DND-41 (cell line): ENCODE measurements around the gene NMNAT2.
"Not testable (repeated sequence)": the region's sequence is repeated elsewhere in the genome, so short reads cannot be mapped to it uniquely, and the experiment has no call there.

ENCODE experiments used
- ATAC-seq: fragments of 200-7000 bp; cut with Tn5 transposase; 3 replicates; pipeline ENCODE4 v1.9.1; 2021; ENCODE audit warnings: low read depth; ENCODE audit not compliant: insufficient read depth
- DNase-seq: peaks from one replicate; pipeline ENCODE4 v3.0.0-alpha.2; 2020
- H2AFZ ChIP-seq: 2 replicates; pipeline ENCODE4 v1.6.0; 2012; ENCODE audit warnings: low read depth, low read length
- H3K27ac ChIP-seq: 2 replicates; pipeline ENCODE4 v1.5.1; 2012; ENCODE audit warnings: low read length, inconsistent platforms
- H3K27me3 ChIP-seq: fragments of 200-600 bp; sonication (generic); 2 replicates; pipeline ENCODE4 v1.6.0; 2012; ENCODE audit warnings: low read length, mild to moderate bottlenecking, inconsistent platforms; ENCODE audit not compliant: insufficient read depth, poor library complexity
- H3K36me3 ChIP-seq: 2 replicates; pipeline ENCODE4 v1.5.1; 2012; ENCODE audit warnings: low read length, inconsistent platforms; ENCODE audit not compliant: insufficient read depth
- H3K4me1 ChIP-seq: 2 replicates; pipeline ENCODE4 v1.5.1; 2012; ENCODE audit warnings: mild to moderate bottlenecking, low read length; ENCODE audit not compliant: insufficient read depth
- H3K4me2 ChIP-seq: 2 replicates; pipeline ENCODE4 v1.6.0; 2012; ENCODE audit warnings: mild to moderate bottlenecking, moderate library complexity, low read length, inconsistent platforms; ENCODE audit not compliant: insufficient read depth
- H3K4me3 ChIP-seq, 2 experiments: fragments of 200-600 bp in 1 of 2; shearing (Covaris generic) in 1 of 2; 2 replicates each; pipeline ENCODE4 v1.5.1; 2012 to 2016; ENCODE audit warnings: inconsistent platforms in 2 of 2, low read length in 2 of 2, mild to moderate bottlenecking in 2 of 2, low read depth in 1 of 2, moderate library complexity in 1 of 2
- H3K79me2 ChIP-seq: 2 replicates; pipeline ENCODE4 v1.6.0; 2012; ENCODE audit warnings: low read length, inconsistent platforms; ENCODE audit not compliant: insufficient read depth
- H3K9ac ChIP-seq: 2 replicates; pipeline ENCODE4 v1.6.0; 2012; ENCODE audit warnings: low read depth, mild to moderate bottlenecking, inconsistent platforms, low read length, moderate library complexity
- H3K9me3 ChIP-seq: 2 replicates; pipeline ENCODE4 v1.5.1; 2012; ENCODE audit warnings: low read length, moderate library complexity, mild to moderate bottlenecking, inconsistent platforms; ENCODE audit not compliant: insufficient read depth, severe bottlenecking
- H4K20me1 ChIP-seq: 2 replicates; pipeline ENCODE4 v1.6.0; 2012; ENCODE audit warnings: low read length; ENCODE audit not compliant: insufficient read depth
- CTCF ChIP-seq: IDR thresholded peaks from 2 replicates; pipeline ENCODE4 v1.5.1; 2012; ENCODE audit warnings: borderline replicate concordance, low read length, moderate library complexity, mild to moderate bottlenecking; ENCODE audit not compliant: poor library complexity, severe bottlenecking; ENCODE audit errors: extremely low read depth
- EZH2 ChIP-seq: IDR thresholded peaks from 3 replicates; pipeline ENCODE4 v1.6.1; 2012; ENCODE audit warnings: borderline replicate concordance, low read depth, mild to moderate bottlenecking, moderate library complexity, low read length, inconsistent platforms; ENCODE audit not compliant: severe bottlenecking

NMNAT2 gene

GRCh38 chr1:183274836-183275235, 143.3 kb downstream of the NMNAT2 start:
- Histone ChIP-seq H2AFZ (no peak overlapping the region), H3K9me3 (no peaks in the 10 kb centered on the region), H3K4me2 (no peak overlapping the region), H4K20me1 (no peaks in the 10 kb centered on the region), H3K9ac (no peak overlapping the region), H3K79me2 (no peaks in the 10 kb centered on the region), H3K4me1 (0 out of 2 replicates have a peak, but pooled peaks cover 3% of the 10 kb centered on the region), H3K27ac (no peak overlapping the region), H3K36me3 (no peaks in the 10 kb centered on the region), H3K27me3 (peaks cover 7% of the 10 kb centered on the region), H3K4me3 (no peak overlapping the region)
- ATAC-seq = no peak
- TF ChIP-seq CTCF (no peak), EZH2 (no peak)
- no peak for DNase-seq

- not testable (repeated sequence) for H3K4me1 ChIP-seq, H4K20me1 ChIP-seq, H3K27me3 ChIP-seq, ATAC-seq, H3K4me2 ChIP-seq, H3K79me2 ChIP-seq, H3K4me3 ChIP-seq, H3K9ac ChIP-seq, H3K27ac ChIP-seq, H3K36me3 ChIP-seq, DNase-seq, H2AFZ ChIP-seq, H3K9me3 ChIP-seq
Measured at GRCh38 chr1:183273984-183274383, 144.2 kb downstream of the NMNAT2 start.

- H3K4me2 ChIP-seq = no peak overlapping the region
- no peak for TF ChIP-seq CTCF
- TF ChIP-seq EZH2 = no peak
- no peaks in the 10 kb centered on the region for H4K20me1 ChIP-seq
- ATAC-seq (no peak), DNase-seq (no peak)
- H3K4me1 ChIP-seq = no peaks in the 10 kb centered on the region
- H3K36me3 ChIP-seq = no peaks in the 10 kb centered on the region
- H3K9me3 ChIP-seq = no peaks in the 10 kb centered on the region
- no peak overlapping the region for H3K9ac ChIP-seq
- H3K4me3 ChIP-seq = no peak overlapping the region
- no peaks in the 10 kb centered on the region for H3K79me2 ChIP-seq
- H2AFZ ChIP-seq = no peak overlapping the region
- no peak overlapping the region for H3K27ac ChIP-seq
- peaks cover 6% of the 10 kb centered on the region for H3K27me3 ChIP-seq
Measured at GRCh38 chr1:183273300-183273699, 144.9 kb downstream of the NMNAT2 start.

GRCh38 chr1:183272390-183272848, 145.8 kb downstream of the NMNAT2 start:
- H4K20me1 ChIP-seq = no peaks in the 10 kb centered on the region
- no peaks in the 10 kb centered on the region for H3K36me3 ChIP-seq
- no peak overlapping the region for H3K27ac ChIP-seq
- H2AFZ ChIP-seq = no peak overlapping the region
- H3K79me2 ChIP-seq = no peaks in the 10 kb centered on the region
- ATAC-seq (no peak), DNase-seq (no peak)
- H3K9ac ChIP-seq = no peak overlapping the region
- H3K4me2 ChIP-seq = no peak overlapping the region
- TF ChIP-seq CTCF = no peak
- H3K27me3 ChIP-seq = peaks cover 10% of the 10 kb centered on the region
- H3K9me3 ChIP-seq = no peaks in the 10 kb centered on the region
- H3K4me3 ChIP-seq = no peak overlapping the region
- no peaks in the 10 kb centered on the region for H3K4me1 ChIP-seq
